WTC11 (cell line): ENCODE data around the gene PPP1R37. TPM values are rescaled to one million over a fixed set of nuclear protein-coding genes. Genes with fewer than 3 reads are reported as not detected.

Source experiments
- ARID4B ChIP-seq: sonication (generic); formaldehyde crosslinking; IDR thresholded peaks from 2 replicates; pipeline ENCODE4 v1.8.0; 2023; ENCODE audit warnings: missing genetic modification reagents, mild to moderate bottlenecking, borderline replicate concordance
- ATF1 ChIP-seq: sonication (generic); formaldehyde crosslinking; IDR thresholded peaks from 2 replicates; pipeline ENCODE4 v1.8.1; 2023; ENCODE audit warnings: mild to moderate bottlenecking, moderate library complexity, missing genetic modification reagents
- ATF6 ChIP-seq: sonication (generic); formaldehyde crosslinking; IDR thresholded peaks from 2 replicates; pipeline ENCODE4 v1.8.1; 2023; ENCODE audit warnings: mild to moderate bottlenecking, missing genetic modification reagents
- CREB1 ChIP-seq: sonication (generic); formaldehyde crosslinking; IDR thresholded peaks from 2 replicates; pipeline ENCODE4 v1.8.0; 2023; ENCODE audit warnings: mild to moderate bottlenecking, missing genetic modification reagents
- CTCF ChIP-seq: fragments of 200-600 bp; IDR thresholded peaks from 2 replicates; pipeline ENCODE4 v1.8.0; 2022; ENCODE audit warnings: antibody characterized with exemption
- EMX1 ChIP-seq: fragments of 250-450 bp; sonication (Bioruptor Pico); IDR thresholded peaks from 2 replicates; pipeline ENCODE4 v1.8.0; 2021; ENCODE audit warnings: mild to moderate bottlenecking
- GRHL2 ChIP-seq: fragments of 250-450 bp; sonication (Bioruptor Pico); IDR thresholded peaks from 2 replicates; pipeline ENCODE4 v1.8.0; 2022; ENCODE audit warnings: mild to moderate bottlenecking, moderate library complexity; ENCODE audit not compliant: insufficient replicate concordance, severe bottlenecking
- HMGA2 ChIP-seq: fragments of 250-450 bp; sonication (Bioruptor Pico); IDR thresholded peaks from 2 replicates; pipeline ENCODE4 v1.4.0; 2021; ENCODE audit warnings: mild to moderate bottlenecking, moderate library complexity
- IRF1 ChIP-seq: sonication (generic); formaldehyde crosslinking; IDR thresholded peaks from 2 replicates; pipeline ENCODE4 v1.8.0; 2023; ENCODE audit warnings: missing genetic modification reagents
- JUN ChIP-seq: sonication (generic); formaldehyde crosslinking; IDR thresholded peaks from 2 replicates; pipeline ENCODE4 v1.8.0; 2023; ENCODE audit warnings: mild to moderate bottlenecking, missing genetic modification reagents
- NFATC4 ChIP-seq: fragments of 250-450 bp; sonication (Bioruptor Pico); IDR thresholded peaks from 2 replicates; pipeline ENCODE4 v1.9.0; 2021; ENCODE audit warnings: mild to moderate bottlenecking
- NFYB ChIP-seq: sonication (generic); formaldehyde crosslinking; conservative IDR thresholded peaks from 2 replicates; pipeline ENCODE4 v1.8.0; 2022; ENCODE audit warnings: low read depth, missing genetic modification reagents
- NR1H2 ChIP-seq: sonication (generic); formaldehyde crosslinking; IDR thresholded peaks from 2 replicates; pipeline ENCODE4 v1.9.0; 2021; ENCODE audit warnings: mild to moderate bottlenecking, moderate library complexity, missing genetic modification reagents
- NR3C1 ChIP-seq: sonication (generic); formaldehyde crosslinking; conservative IDR thresholded peaks from 2 replicates; pipeline ENCODE4 v1.8.1; 2023; ENCODE audit warnings: low read depth, mild to moderate bottlenecking, missing genetic modification reagents
- OVOL2 ChIP-seq: fragments of 250-450 bp; sonication (Bioruptor Pico); IDR thresholded peaks from 2 replicates; pipeline ENCODE4 v1.9.0; 2021; ENCODE audit warnings: mild to moderate bottlenecking, borderline replicate concordance
- SP1 ChIP-seq: sonication (generic); formaldehyde crosslinking; conservative IDR thresholded peaks from 2 replicates; pipeline ENCODE4 v1.8.1; 2022; ENCODE audit warnings: missing genetic modification reagents
- TEAD1 ChIP-seq: sonication (generic); formaldehyde crosslinking; IDR thresholded peaks from 2 replicates; pipeline ENCODE4 v1.8.0; 2022; ENCODE audit warnings: mild to moderate bottlenecking, missing genetic modification reagents
- ZNF121 ChIP-seq: sonication (generic); formaldehyde crosslinking; IDR thresholded peaks from 2 replicates; pipeline ENCODE4 v1.8.0; 2023; ENCODE audit warnings: missing genetic modification reagents
- ZNF281 ChIP-seq: sonication (generic); formaldehyde crosslinking; IDR thresholded peaks from 2 replicates; pipeline ENCODE4 v1.8.0; 2023; ENCODE audit warnings: mild to moderate bottlenecking, missing genetic modification reagents
- ZNF396 ChIP-seq: fragments of 250-450 bp; sonication (Bioruptor Pico); IDR thresholded peaks from 2 replicates; pipeline ENCODE4 v1.8.0; 2021; ENCODE audit warnings: mild to moderate bottlenecking, moderate library complexity, borderline replicate concordance
- ZNF416 ChIP-seq: fragments of 250-450 bp; sonication (Bioruptor Pico); IDR thresholded peaks from 2 replicates; pipeline ENCODE4 v1.9.0; 2021; ENCODE audit warnings: mild to moderate bottlenecking, inconsistent platforms
- ZNF512 ChIP-seq: sonication (generic); formaldehyde crosslinking; IDR thresholded peaks from 2 replicates; pipeline ENCODE4 v1.8.1; 2022; ENCODE audit warnings: missing genetic modification reagents, borderline replicate concordance
- total RNA-seq: library from RNA; stranded (reverse); gene quantifications from 3 replicates; pipeline ENCODE4 v1.2.3, GENCODE V29; 2021

PPP1R37 gene
- total RNA-seq, 1 experiment from 2014 or later: 35.4 TPM

- TF ChIP-seq ARID4B (CRISPR knock-in tag) (peak; percentile 88), NR1H2 (no peak), CTCF (no peak), IRF1 (CRISPR knock-in tag) (peak; percentile 93), ZNF396 (CRISPR knock-in tag) (no peak), NR3C1 (CRISPR knock-in tag) (no peak), EMX1 (CRISPR knock-in tag) (no peak), GRHL2 (no peak), ZNF416 (CRISPR knock-in tag) (no peak; the same call in 1 of the 2 replicates), ZNF121 (CRISPR knock-in tag) (peak; percentile 84), OVOL2 (no peak), HMGA2 (CRISPR knock-in tag) (no peak), SP1 (CRISPR knock-in tag) (peak; percentile 92), NFYB (CRISPR knock-in tag) (peak; percentile 45), CREB1 (CRISPR knock-in tag) (no peak), ATF1 (CRISPR knock-in tag) (no peak), NFATC4 (CRISPR knock-in tag) (no peak), ZNF512 (no peak), ZNF281 (peak; percentile 63), JUN (CRISPR knock-in tag) (peak; percentile 89; the same call in 1 of the 2 replicates), ATF6 (CRISPR knock-in tag) (no peak), TEAD1 (peak; percentile 94)
Measured at GRCh38 chr19:45079063-45079910, 13.7 kb upstream of the PPP1R37 start, which contains the start of gene GEMIN7 (continued).
